Stimulated activated CD8-positive, alpha-beta memory T cell treated with anti-CD3 and anti-CD28 coated beads, Interleukin-12 subunit alpha, Interleukin-12 subunit beta, amount 100 ng/mL, for 24 hours (primary cell): ENCODE measurements around the gene KCNK7.
A peak's percentile ranks its signal among the peaks of the same experiment; 100 is the strongest.
"Not testable (repeated sequence)": the region's sequence is repeated elsewhere in the genome, so short reads cannot be mapped to it uniquely, and the experiment has no call there.

ENCODE experiments used
- DNase-seq: peaks from one replicate; pipeline ENCODE4 v3.0.0-alpha.2; 2020; ENCODE audit errors: extremely low read depth

KCNK7 gene

DNA sequence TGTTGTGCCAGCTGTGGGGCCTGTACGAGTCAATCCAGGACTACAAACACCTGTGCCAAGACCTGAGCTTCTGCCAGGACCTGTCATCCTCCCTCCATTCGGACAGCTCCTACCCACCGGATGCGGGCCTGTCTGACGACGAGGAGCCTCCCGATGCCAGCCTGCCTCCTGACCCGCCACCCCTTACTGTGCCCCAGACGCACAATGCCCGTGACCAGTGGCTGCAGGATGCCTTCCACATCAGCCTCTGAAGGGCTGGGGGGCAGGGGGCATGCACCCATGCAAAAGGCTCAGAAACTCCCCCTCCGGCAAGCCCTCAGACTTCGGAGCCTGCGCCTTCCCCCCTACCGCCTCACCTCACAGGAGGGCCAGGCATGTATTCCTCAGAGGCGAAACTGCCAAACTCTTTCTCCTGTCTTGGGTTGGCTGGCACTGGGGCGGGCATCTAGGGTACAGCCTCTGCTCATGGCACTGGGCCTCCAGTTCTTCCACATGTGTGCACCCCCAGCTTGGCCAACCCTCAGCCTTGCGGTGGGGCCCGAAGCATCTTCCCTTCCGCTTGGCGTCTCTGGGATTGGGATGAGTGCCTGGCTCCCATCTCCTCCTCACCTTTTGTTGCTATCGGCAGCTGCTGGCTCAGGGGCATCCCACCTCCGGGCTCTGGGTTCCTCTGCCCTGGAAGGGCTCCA lies 22.1 kb downstream of the KCNK7 start:
- DNase-seq, result no peak

- peak; percentile 68 for DNase-seq
Observed at GRCh38 chr11:65572356-65573051, 23.1 kb downstream of the KCNK7 start, which contains the start of gene FAM89B. FAM89B (plus strand) TSS chr11:65572538; CDS start chr11:65572670, 132 bp downstream.

DNA sequence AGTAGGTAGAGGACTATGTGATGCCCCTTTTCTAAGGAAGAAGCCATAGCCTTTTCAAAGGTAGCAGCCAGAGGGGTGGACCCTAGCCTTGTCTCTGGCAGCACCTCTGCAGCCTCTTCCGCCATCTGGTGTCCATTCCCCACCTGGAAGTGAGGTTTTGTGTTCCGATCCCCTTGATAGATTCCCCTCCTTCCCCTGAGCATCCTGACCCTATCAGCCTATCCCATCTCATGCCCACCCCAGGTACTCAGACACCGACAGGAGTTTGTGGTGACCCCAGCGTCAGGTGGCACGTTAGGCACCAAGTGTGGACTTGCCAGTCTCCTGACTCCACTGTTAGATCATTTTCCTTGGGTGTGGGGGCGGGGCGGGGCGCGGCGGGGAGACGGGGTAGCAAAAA lies 23.7 kb downstream of the KCNK7 start:
- DNase-seq, result no peak

GRCh38 chr11:65571420-65571819 lies 24.2 kb downstream of the KCNK7 start:
- DNase-seq, result no peak

GRCh38 chr11:65569973-65570918 lies 25.4 kb downstream of the KCNK7 start, which contains the start of gene ZNRD2:
ZNRD2 (plus strand) TSS chr11:65570477; CDS start chr11:65570492, 15 bp downstream.
- peak; percentile 99 for DNase-seq

DNA sequence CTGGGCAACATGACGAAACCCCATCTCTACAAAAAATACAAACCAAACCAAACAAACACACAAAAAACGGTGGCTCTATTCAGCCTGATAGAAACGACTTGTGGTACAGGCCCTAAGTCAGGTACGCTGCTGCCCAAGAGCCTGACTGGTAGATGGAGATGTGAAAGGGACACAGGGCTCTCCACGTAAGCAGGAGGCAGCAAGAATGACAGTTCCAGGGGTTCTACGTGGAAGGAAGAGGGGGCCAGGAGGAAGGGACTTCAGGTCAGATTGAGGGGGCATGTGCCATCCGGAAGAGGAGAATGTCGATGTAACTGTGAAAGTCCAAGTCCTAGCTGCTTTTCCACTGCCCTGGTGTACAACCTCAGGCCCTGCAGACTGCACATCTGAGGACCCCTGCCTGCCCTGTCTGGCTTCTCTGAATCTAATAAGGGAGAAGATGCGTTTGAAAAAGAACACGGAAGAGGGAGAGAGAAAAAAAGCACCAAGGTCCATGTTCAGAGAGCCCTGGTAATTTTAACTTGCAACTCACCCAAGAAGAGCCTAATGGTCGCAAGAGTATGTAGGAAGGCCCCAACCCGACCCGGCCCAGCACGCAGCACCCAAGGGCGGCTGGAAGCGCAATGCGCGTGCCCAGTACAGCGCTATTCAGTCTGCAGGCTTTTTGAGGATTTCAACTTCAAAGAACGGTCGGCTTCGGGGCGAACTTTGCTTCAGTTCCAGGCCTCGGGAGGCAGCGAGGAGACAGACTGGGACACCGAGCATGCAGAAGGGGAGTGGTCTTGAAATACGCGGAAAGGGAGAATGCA lies 26.2 kb downstream of the KCNK7 start:
- no peak for DNase-seq

- DNase-seq, result no peak
Observed at GRCh38 chr11:65565624-65566453, 29.8 kb downstream of the KCNK7 start.

GRCh38 chr11:65564879-65565559 lies 30.6 kb downstream of the KCNK7 start:
- DNase-seq, result not testable (repeated sequence)

DNA sequence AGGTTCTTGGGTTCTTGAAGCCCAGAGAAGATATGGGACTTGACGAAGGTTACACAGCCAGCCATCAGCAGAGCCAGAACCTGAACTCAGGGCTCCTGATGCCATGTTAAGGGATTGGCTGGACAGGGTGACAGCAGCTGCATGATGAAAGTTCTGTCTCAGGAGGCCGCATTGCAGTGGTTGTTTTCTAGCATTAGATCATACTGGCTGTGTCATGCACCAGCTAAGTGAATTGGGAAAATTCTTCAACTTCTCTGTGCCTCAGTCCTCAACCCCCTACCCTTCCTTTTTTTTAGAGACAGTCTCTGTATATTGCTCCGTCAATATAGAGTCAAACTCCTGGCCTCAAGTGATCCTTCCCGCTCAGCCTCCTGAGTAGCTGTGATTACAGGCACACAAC lies 32.0 kb downstream of the KCNK7 start:
- DNase-seq, result no peak

DNA sequence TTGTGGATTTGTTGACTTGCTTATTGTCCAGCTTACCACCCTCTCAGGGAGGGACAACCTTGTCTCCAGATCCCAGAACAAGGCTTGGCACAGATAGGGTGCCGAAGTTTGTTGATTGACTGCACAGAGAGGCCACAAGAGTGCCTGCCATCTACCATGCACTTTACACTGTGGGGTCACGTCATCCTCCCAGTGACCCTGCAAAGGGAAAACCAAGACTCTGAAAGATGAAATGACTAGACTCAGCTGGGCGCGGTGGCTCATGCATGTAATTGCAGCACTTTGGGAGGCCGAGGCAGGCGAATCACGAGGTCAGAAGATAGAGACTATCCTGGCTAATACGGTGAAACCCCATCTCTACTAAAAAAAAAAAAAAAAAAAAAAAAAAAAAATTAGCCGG lies 32.8 kb downstream of the KCNK7 start:
- no peak for DNase-seq

DNA sequence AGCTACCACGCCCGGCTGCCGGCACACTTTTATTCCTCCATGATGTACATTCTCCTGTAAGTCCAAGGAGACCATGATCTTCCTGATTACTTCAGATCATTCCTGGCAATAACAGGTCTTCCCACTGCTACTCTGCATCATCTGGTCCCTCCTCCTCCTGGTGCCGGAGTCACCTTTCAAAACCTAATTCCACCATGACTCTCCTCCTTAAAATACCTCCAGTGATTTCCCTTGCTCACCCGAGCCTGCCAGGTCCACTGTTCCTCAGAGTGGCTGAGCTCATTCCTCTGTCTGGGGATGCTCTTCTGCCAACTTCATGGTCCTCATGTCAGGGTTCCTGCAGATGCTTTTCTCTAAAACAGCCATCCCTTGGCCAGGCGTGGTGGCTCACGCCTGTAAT lies 33.6 kb downstream of the KCNK7 start:
- DNase-seq, result no peak

DNA sequence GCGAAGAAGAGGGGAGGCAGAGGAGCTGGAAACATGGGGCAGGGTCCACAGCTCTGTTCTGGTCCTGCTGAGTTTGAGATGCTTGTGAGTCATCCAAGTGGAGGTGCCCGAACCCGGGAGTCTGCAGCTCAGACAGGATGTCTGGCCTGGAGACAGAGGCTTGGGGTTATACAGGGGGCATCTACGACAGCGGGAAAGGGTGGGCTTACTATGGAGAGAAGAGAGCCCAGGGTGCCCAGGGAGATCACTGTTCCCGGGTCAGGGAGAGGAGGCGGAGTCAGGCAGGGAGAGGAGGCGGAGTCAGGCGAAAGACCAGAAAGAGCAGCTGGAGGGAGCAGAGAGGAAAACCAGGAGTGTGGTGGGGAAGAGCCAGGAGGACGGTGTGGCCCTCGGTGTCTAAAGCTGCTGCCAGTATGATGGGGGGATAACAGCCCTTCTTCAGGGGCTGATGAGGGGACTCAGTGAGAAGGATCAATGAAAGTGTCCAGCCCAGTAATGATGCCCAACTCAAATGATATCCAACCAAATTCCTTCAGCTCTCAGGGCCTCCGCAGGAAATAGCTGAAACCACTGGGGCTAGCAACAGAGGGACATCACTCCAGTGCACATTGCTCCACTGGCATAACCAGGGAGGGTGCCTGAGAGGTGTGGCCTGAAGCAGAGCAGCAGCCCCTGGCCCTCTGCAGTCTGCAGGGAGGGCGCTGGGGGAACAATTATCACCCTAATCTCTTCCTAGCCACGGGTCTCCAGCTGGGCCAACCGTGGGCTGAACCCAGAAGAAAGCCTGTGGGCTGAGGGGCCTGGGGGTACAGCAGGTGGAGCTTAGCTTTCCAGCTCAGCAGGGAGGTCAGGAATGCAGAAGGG lies 34.8 kb downstream of the KCNK7 start:
- no peak for DNase-seq

GRCh38 chr11:65559951-65560537 lies 35.6 kb downstream of the KCNK7 start:
- DNase-seq, result no peak

DNA sequence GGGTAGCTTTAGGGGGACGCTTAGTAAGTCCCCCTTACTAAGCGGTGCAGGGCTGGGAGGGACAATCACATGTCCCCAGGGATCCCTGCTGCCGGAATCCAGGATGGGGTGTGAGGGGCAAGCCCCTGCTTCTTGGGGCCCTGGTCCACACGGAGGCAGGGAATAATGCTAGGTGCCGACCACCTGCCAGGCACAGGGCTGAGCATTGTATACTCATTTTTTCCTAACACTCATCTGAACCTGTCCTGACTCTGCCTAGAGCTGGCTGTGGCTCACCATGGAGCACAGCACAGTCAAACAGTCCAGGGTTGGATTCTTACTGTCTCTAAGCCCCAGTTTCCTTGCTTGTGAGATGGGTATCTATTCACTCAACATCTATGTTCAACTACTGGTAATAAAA lies 36.1 kb downstream of the KCNK7 start:
- no peak for DNase-seq

DNA sequence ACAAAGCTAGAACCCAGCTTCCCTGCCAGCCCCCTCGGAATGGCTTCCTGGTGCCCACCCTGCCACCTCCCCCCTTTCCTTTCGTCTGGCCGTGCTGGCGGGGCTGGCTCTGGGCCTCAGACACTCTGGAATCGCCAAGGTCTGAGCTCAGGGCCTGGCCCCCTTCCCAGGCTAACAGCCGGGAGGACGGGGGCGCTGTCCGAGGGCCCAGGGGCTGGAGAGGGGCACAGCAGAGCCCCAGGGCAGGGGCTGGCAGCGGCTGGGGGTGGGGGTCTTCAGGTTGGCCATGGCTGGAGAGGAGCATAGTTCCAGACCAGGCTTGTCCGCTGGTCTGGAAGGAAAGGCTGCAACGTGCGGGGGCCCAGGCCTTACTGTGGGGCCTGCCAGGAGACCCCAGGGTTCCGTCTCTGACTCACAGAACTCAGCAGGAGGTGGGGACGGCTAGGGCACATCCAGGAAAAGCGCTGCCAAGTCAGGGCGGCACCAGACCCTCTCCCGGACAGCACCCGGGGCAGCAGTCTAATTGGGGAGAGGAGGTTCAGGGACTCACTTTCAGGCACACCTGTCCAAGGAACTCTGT lies 36.6 kb downstream of the KCNK7 start:
- no peak for DNase-seq

- DNase-seq, result no peak
Observed at GRCh38 chr11:65558002-65558929, 37.3 kb downstream of the KCNK7 start, which contains the start of gene LTBP3. LTBP3 (minus strand) TSS chr11:65558359; CDS start chr11:65557959, 400 bp downstream.
